Panc1 (cell line): Measurements from ENCODE around the gene MRPL40. TPM values are rescaled to one million over a fixed set of nuclear protein-coding genes. Genes with fewer than 3 reads are reported as not detected.

Experiments used
- ATAC-seq: fragments of 200-7000 bp; cut with Tn5 transposase; 2 replicates; pipeline ENCODE4 v1.9.1; 2020; ENCODE audit warnings: mild to moderate bottlenecking, moderate library complexity
- BruUV-seq: library from RNA; stranded (reverse); fragments of 400-500 nt; replicated peaks from 2 replicates; lab custom pipeline; 2021; lab: Mats Ljungman, UMichigan
- CTCF ChIA-PET: fragments of 300-600 bp; sonication (Branson Sonifier 250); formaldehyde crosslinking; loops from one replicate; lab custom pipeline; 2022; ENCODE audit warnings: antibody characterized with exemption; lab: Charles Lee
- POLR2A ChIA-PET: fragments of 300-600 bp; sonication (Branson Sonifier 250); formaldehyde crosslinking; loops from one replicate; lab custom pipeline; 2022; ENCODE audit warnings: antibody characterized with exemption; lab: Charles Lee
- DNase-seq: peaks from one replicate; pipeline ENCODE4 v3.0.0-alpha.2; 2010; ENCODE audit warnings: low read depth, low spot score
- H3K27ac ChIP-seq: 2 replicates; pipeline ENCODE4 v1.5.1; 2011; ENCODE audit warnings: mild to moderate bottlenecking, low read length, inconsistent platforms
- H3K27me3 ChIP-seq: fragments of 200-500 bp; sonication (Bioruptor generic); 2 replicates; pipeline ENCODE4 v1.6.0; 2014; ENCODE audit warnings: low read length, inconsistent platforms; ENCODE audit not compliant: control insufficient read depth, insufficient read depth
- H3K36me3 ChIP-seq: fragments of 200-500 bp; sonication (Bioruptor generic); 2 replicates; pipeline ENCODE4 v1.5.1; 2014; ENCODE audit warnings: inconsistent platforms, mild to moderate bottlenecking, low read length, moderate library complexity; ENCODE audit not compliant: control insufficient read depth, insufficient read depth
- H3K4me1 ChIP-seq: 2 replicates; pipeline ENCODE4 v1.5.1; 2011; ENCODE audit warnings: inconsistent platforms, mild to moderate bottlenecking, low read length, moderate library complexity; ENCODE audit not compliant: control insufficient read depth, insufficient read depth
- H3K4me3 ChIP-seq, 2 experiments: 2 replicates each; pipeline ENCODE4 v1.5.1; 2011 to 2012; ENCODE audit warnings: low read depth in 2 of 2, low read length in 2 of 2, mild to moderate bottlenecking in 2 of 2, inconsistent platforms in 1 of 2, moderate library complexity in 1 of 2
- H3K9me3 ChIP-seq: fragments of 200-500 bp; sonication (Bioruptor generic); 2 replicates; pipeline ENCODE4 v1.5.1; 2014; ENCODE audit warnings: low read depth, mild to moderate bottlenecking, inconsistent platforms, low read length, moderate library complexity; ENCODE audit not compliant: control insufficient read depth, insufficient read depth
- POLR2AphosphoS5 ChIP-seq: IDR thresholded peaks from 2 replicates; pipeline ENCODE4 v1.6.1; 2012; ENCODE audit warnings: mild to moderate bottlenecking, low read depth, low read length, moderate library complexity
- SIN3A ChIP-seq: IDR thresholded peaks from 2 replicates; pipeline ENCODE4 v1.6.1; 2012; ENCODE audit warnings: low read depth, mild to moderate bottlenecking, low read length, moderate library complexity, borderline replicate concordance; ENCODE audit not compliant: insufficient read depth
- TCF7L2 ChIP-seq: IDR thresholded peaks from 2 replicates; pipeline ENCODE4 v1.6.1; 2011; ENCODE audit warnings: mild to moderate bottlenecking, low read depth, low read length, inconsistent platforms
- in situ Hi-C: cut with HindIII; loops from 2 replicates; pipeline ENCODE4 v1.10.0; 2016; ENCODE audit warnings: low sequenced_read_pairs, low pct_unique_long_range_greater_than_20kb
- intact Hi-C: fragments of 100-400 bp; cut with micrococcal nuclease; formaldehyde crosslinking; loops from one replicate; pipeline ENCODE4 v1.10.0; 2022; ENCODE audit not compliant: unreplicated experiment
- total RNA-seq: library from RNA; stranded (reverse); gene quantifications from one replicate; pipeline ENCODE4 v1.2.1, GENCODE V29; 2021; ENCODE audit not compliant: unreplicated experiment
- TF ChIP-seq, protein P1 (sequence below): fragments of 450-650 bp; IDR thresholded peaks from 2 replicates; pipeline ENCODE4 v1.5.1; 2017; ENCODE audit warnings: mild to moderate bottlenecking
- TF ChIP-seq, protein P2 (sequence below), 2 experiments: IDR thresholded peaks; 2 replicates each; pipeline ENCODE4 v1.6.1; 2011 to 2012; ENCODE audit warnings: low read depth in 2 of 2, control low read depth in 1 of 2, low read length in 1 of 2, mild to moderate bottlenecking in 1 of 2, moderate library complexity in 1 of 2; ENCODE audit not compliant: insufficient read depth in 1 of 2

Gene MRPL40
- total RNA-seq, 1 experiment from 2014 or later: 36.3 TPM

DNA sequence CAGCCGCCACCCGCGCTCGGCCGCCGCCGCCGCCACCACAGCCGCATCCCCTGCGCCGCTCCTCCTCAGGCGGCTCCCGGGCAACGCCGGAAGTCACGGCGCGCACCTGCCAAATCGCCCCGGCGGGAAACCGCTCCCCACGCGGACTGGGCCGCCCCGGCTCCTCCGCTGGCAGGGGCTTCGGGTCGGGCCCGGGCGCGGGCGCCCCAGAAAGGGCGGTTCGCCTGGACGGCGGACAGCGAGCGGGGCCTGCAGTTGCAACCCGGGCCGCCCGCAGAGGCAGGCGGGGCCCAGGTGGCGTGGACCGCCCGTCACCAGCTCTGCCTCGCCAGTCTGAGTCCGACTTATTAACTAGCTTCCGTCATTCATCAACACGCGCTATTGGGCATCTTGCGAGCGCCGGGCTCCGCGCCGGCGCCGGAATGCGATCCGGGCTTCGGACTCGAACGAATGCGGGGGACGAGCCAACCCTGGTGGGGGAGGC is 654 bp upstream of the MRPL40 start, which contains the start of gene HIRA:
TSS of gene HIRA (minus strand) at position 85 of the 484 bp plus-strand sequence. CDS start 257 bp downstream, outside the sequence.
- peaks cover 6% of the 10 kb centered on the region; the same call in 1 of the 2 replicates for H3K4me1 ChIP-seq
- DNase-seq (no peak), ATAC-seq (peak; percentile 77)
- CTCF ChIA-PET: interaction anchor here (0.6 kb wide), 1 partner anchor 435 kb away, joined by 5 read pairs; no protein-coding TSS in a partner anchor
- POLR2A ChIA-PET: no interaction called here
- peak within 1 kb of the TSS; percentile 81 to 88 for H3K4me3 ChIP-seq
- intact Hi-C loops: no loop called here
- in situ Hi-C loops: no loop called here
- no peaks in the 10 kb centered on the region for H3K9me3 ChIP-seq
- no peaks in the 10 kb centered on the region for H3K27me3 ChIP-seq
- TF ChIP-seq POLR2AphosphoS5 (no peak), TCF7L2 (no peak), SIN3A (no peak)
- TF ChIP-seq, protein P1, sequence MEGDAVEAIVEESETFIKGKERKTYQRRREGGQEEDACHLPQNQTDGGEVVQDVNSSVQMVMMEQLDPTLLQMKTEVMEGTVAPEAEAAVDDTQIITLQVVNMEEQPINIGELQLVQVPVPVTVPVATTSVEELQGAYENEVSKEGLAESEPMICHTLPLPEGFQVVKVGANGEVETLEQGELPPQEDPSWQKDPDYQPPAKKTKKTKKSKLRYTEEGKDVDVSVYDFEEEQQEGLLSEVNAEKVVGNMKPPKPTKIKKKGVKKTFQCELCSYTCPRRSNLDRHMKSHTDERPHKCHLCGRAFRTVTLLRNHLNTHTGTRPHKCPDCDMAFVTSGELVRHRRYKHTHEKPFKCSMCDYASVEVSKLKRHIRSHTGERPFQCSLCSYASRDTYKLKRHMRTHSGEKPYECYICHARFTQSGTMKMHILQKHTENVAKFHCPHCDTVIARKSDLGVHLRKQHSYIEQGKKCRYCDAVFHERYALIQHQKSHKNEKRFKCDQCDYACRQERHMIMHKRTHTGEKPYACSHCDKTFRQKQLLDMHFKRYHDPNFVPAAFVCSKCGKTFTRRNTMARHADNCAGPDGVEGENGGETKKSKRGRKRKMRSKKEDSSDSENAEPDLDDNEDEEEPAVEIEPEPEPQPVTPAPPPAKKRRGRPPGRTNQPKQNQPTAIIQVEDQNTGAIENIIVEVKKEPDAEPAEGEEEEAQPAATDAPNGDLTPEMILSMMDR: no peak
- TF ChIP-seq, protein P2, sequence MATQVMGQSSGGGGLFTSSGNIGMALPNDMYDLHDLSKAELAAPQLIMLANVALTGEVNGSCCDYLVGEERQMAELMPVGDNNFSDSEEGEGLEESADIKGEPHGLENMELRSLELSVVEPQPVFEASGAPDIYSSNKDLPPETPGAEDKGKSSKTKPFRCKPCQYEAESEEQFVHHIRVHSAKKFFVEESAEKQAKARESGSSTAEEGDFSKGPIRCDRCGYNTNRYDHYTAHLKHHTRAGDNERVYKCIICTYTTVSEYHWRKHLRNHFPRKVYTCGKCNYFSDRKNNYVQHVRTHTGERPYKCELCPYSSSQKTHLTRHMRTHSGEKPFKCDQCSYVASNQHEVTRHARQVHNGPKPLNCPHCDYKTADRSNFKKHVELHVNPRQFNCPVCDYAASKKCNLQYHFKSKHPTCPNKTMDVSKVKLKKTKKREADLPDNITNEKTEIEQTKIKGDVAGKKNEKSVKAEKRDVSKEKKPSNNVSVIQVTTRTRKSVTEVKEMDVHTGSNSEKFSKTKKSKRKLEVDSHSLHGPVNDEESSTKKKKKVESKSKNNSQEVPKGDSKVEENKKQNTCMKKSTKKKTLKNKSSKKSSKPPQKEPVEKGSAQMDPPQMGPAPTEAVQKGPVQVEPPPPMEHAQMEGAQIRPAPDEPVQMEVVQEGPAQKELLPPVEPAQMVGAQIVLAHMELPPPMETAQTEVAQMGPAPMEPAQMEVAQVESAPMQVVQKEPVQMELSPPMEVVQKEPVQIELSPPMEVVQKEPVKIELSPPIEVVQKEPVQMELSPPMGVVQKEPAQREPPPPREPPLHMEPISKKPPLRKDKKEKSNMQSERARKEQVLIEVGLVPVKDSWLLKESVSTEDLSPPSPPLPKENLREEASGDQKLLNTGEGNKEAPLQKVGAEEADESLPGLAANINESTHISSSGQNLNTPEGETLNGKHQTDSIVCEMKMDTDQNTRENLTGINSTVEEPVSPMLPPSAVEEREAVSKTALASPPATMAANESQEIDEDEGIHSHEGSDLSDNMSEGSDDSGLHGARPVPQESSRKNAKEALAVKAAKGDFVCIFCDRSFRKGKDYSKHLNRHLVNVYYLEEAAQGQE (IDR thresholded peaks at IDR 0.05; ENCODE audit: insufficient read depth in 1 of 2, low read depth in 2 of 2, low read length in 1 of 2): no peak
- H3K27ac ChIP-seq: peak within 1 kb of the TSS; percentile 91
- no TSS peak for BruUV-seq
- H3K36me3 ChIP-seq: peaks cover 4% of the 10 kb centered on the region; the same call in 1 of the 2 replicates

DNA sequence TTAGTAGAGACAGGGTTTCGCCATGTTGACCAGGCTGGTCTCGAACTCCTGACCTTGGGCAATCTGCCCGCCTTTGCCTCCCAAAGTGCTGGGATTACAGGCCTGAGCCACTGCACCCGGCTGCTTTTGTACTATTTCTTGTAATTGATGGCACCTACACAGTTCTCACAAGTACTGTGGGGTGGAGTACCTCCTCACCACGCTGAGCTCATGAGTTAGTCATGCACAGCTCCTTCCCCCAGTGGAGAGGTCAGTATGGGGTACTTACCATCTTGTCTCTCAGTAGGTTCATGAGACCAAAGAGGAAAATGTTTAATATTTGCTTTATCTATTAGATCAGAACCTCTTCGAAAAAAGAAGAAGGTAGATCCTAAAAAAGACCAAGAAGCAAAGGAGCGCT is 2.1 kb downstream of the MRPL40 start:
- no TSS peak for BruUV-seq
- Histone ChIP-seq H3K9me3 (no peaks in the 10 kb centered on the region), H3K27ac (no peak overlapping the region), H3K36me3 (peaks cover 4% of the 10 kb centered on the region; the same call in 1 of the 2 replicates), H3K4me1 (peaks cover 6% of the 10 kb centered on the region; the same call in 1 of the 2 replicates), H3K27me3 (no peaks in the 10 kb centered on the region), H3K4me3 (no peak overlapping the region)
- intact Hi-C loops: no loop called here
- ChIA-PET POLR2A (no interaction called here), CTCF (interaction anchor here (0.6 kb wide), 1 partner anchor 255 kb away, joined by 3 read pairs; no protein-coding TSS in a partner anchor)
- TF ChIP-seq SIN3A (no peak), TCF7L2 (no peak), POLR2AphosphoS5 (no peak)
- TF ChIP-seq, protein P1: no peak
- TF ChIP-seq, protein P2 (IDR thresholded peaks at IDR 0.05; ENCODE audit: insufficient read depth in 1 of 2, low read depth in 2 of 2, low read length in 1 of 2): no peak
- DNase-seq: no peak
- in situ Hi-C loops: no loop called here
- ATAC-seq: no peak
